Activated CD4-positive, alpha-beta memory T cell treated with anti-CD3 and anti-CD28 coated beads for 36 hours (primary cell): ENCODE data around the gene SMDT1. TPM values are rescaled to one million over a fixed set of nuclear protein-coding genes. Genes with fewer than 3 reads are reported as not detected.
A peak's percentile ranks its signal among the peaks of the same experiment; 100 is the strongest.

Experiments
- CTCF ChIA-PET: fragments of 350-600 bp; sonication (Branson Sonifier 250); formaldehyde crosslinking; loops from one replicate; lab custom pipeline; 2021; ENCODE audit warnings: antibody characterized with exemption, inconsistent platforms; lab: Charles Lee
- POLR2A ChIA-PET: fragments of 350-600 bp; sonication (Branson Sonifier 250); formaldehyde crosslinking; loops from one replicate; lab custom pipeline; 2021; ENCODE audit warnings: antibody characterized with exemption; lab: Charles Lee
- DNase-seq: peaks from one replicate; pipeline ENCODE4 v3.0.0-alpha.2; 2020
- H3K27ac Mint-ChIP-seq: one replicate; pipeline ENCODE4 v1.8.0; 2021; ENCODE audit warnings: mixed read lengths
- H3K27me3 Mint-ChIP-seq: one replicate; pipeline ENCODE4 v1.8.0; 2021; ENCODE audit warnings: mixed read lengths
- H3K36me3 Mint-ChIP-seq: one replicate; pipeline ENCODE4 v1.8.0; 2021; ENCODE audit warnings: mixed read lengths
- H3K4me1 Mint-ChIP-seq: one replicate; pipeline ENCODE4 v1.8.0; 2021; ENCODE audit warnings: low read depth, mixed read lengths
- H3K4me3 Mint-ChIP-seq: one replicate; pipeline ENCODE4 v1.8.0; 2021; ENCODE audit warnings: mild to moderate bottlenecking, mixed read lengths
- H3K9me3 Mint-ChIP-seq: one replicate; pipeline ENCODE4 v1.8.0; 2021; ENCODE audit warnings: mixed read lengths
- intact Hi-C: fragments of 100-400 bp; cut with micrococcal nuclease; formaldehyde crosslinking; loops from one replicate; pipeline ENCODE4 v1.15.1; 2023
- total RNA-seq, 2 experiments: library from RNA; stranded (reverse); gene quantifications; one replicate each; pipeline ENCODE4 v1.2.3, GENCODE V29; 2021

Gene SMDT1
- 10 to 100 TPM; 59.5 to 59.9 TPM for total RNA-seq

- Mint-ChIP-seq H3K4me1 (peaks cover 29% of the 10 kb centered on the region), H3K4me3 (peak within 1 kb of the TSS; percentile 95), H3K27ac (peak within 1 kb of the TSS; percentile 95), H3K36me3 (peaks cover 9% of the 10 kb centered on the region), H3K27me3 (no peaks in the 10 kb centered on the region), H3K9me3 (no peaks in the 10 kb centered on the region)
- CTCF ChIA-PET, result interaction anchor here (1.3 to 3.1 kb wide), 2 partner anchors 11 to 383 kb away, joined by 3 to 31 read pairs; partner anchors contain the start of gene NDUFA6
- DNase-seq, result peak; percentile 98
- POLR2A ChIA-PET, result interaction anchor here (0.7 to 3.1 kb wide), 10 partner anchors 9 to 535 kb away, joined by 3 to 52 read pairs (median 4); partner anchors contain the start of genes CENPM, MEI1, NAGA and NDUFA6
- intact Hi-C loops, result loop anchor here (1.0 kb wide), 1 partner anchor 11 kb away; the partner anchor contains the start of gene NDUFA6
Measured at GRCh38 chr22:42079319-42080251, at the start of gene SMDT1. Gene SMDT1, plus strand, starts transcription at chr22:42079700. Its CDS starts 69 bp downstream, at chr22:42079769.

- H3K27ac Mint-ChIP-seq, result no peak overlapping the region
- ChIA-PET CTCF (no interaction called here), POLR2A (interaction anchor here (1.0 to 1.4 kb wide), 3 partner anchors 36 to 580 kb away, joined by 3 read pairs; no protein-coding TSS in a partner anchor)
- peaks cover 23% of the 10 kb centered on the region for H3K9me3 Mint-ChIP-seq
- intact Hi-C loops, result loop anchor here (5.0 kb wide), 1 partner anchor 39 kb away; the partner anchor contains the start of genes NAGA and PHETA2
- H3K27me3 Mint-ChIP-seq, result no peaks in the 10 kb centered on the region
- no peak overlapping the region for H3K4me3 Mint-ChIP-seq
- peaks cover 19% of the 10 kb centered on the region for H3K4me1 Mint-ChIP-seq
- DNase-seq, result peak; percentile 13
- H3K36me3 Mint-ChIP-seq, result peaks cover 11% of the 10 kb centered on the region
Measured at GRCh38 chr22:42033263-42034181, 46.0 kb upstream of the SMDT1 start.

GRCh38 chr22:42035256-42035655, 44.2 kb upstream of the SMDT1 start:
- POLR2A ChIA-PET, result no interaction called here
- CTCF ChIA-PET, result interaction anchor here (0.6 kb wide), 1 partner anchor 506 kb away, joined by 3 read pairs; no protein-coding TSS in a partner anchor
- Mint-ChIP-seq H3K9me3 (peaks cover 23% of the 10 kb centered on the region), H3K4me1 (peaks cover 17% of the 10 kb centered on the region), H3K4me3 (no peak overlapping the region), H3K36me3 (peaks cover 11% of the 10 kb centered on the region), H3K27me3 (no peaks in the 10 kb centered on the region), H3K27ac (no peak overlapping the region)
- intact Hi-C loops, result no loop called here
- DNase-seq, result no peak

- H3K4me3 Mint-ChIP-seq, result no peak overlapping the region
- no peak overlapping the region for H3K27ac Mint-ChIP-seq
- no peaks in the 10 kb centered on the region for H3K27me3 Mint-ChIP-seq
- ChIA-PET POLR2A (no interaction called here), CTCF (interaction anchor here (0.6 kb wide), 1 partner anchor 17 kb away, joined by 5 read pairs; no protein-coding TSS in a partner anchor)
- DNase-seq, result no peak
- H3K9me3 Mint-ChIP-seq, result peaks cover 20% of the 10 kb centered on the region
- peaks cover 9% of the 10 kb centered on the region for H3K36me3 Mint-ChIP-seq
- intact Hi-C loops, result no loop called here
- H3K4me1 Mint-ChIP-seq, result no peaks in the 10 kb centered on the region
Measured at GRCh38 chr22:42039271-42039670, 40.2 kb upstream of the SMDT1 start.

GRCh38 chr22:42041784-42042183, 37.7 kb upstream of the SMDT1 start:
- Mint-ChIP-seq H3K4me3 (no peak overlapping the region), H3K27ac (no peak overlapping the region), H3K9me3 (peaks cover 11% of the 10 kb centered on the region), H3K27me3 (no peaks in the 10 kb centered on the region), H3K36me3 (peaks cover 9% of the 10 kb centered on the region), H3K4me1 (no peaks in the 10 kb centered on the region)
- intact Hi-C loops, result no loop called here
- POLR2A ChIA-PET, result no interaction called here
- no peak for DNase-seq
- CTCF ChIA-PET, result no interaction called here

GRCh38 chr22:42050641-42051180, 28.8 kb upstream of the SMDT1 start:
- POLR2A ChIA-PET, result no interaction called here
- Mint-ChIP-seq H3K9me3 (no peaks in the 10 kb centered on the region), H3K4me1 (peaks cover 5% of the 10 kb centered on the region), H3K4me3 (no peak overlapping the region), H3K27ac (no peak overlapping the region), H3K36me3 (no peaks in the 10 kb centered on the region), H3K27me3 (no peaks in the 10 kb centered on the region)
- DNase-seq, result no peak
- intact Hi-C loops, result no loop called here
- CTCF ChIA-PET, result no interaction called here

- intact Hi-C loops, result no loop called here
- peaks cover 13% of the 10 kb centered on the region for H3K9me3 Mint-ChIP-seq
- ChIA-PET POLR2A (no interaction called here), CTCF (no interaction called here)
- no peaks in the 10 kb centered on the region for H3K27me3 Mint-ChIP-seq
- H3K27ac Mint-ChIP-seq, result no peak overlapping the region
- H3K36me3 Mint-ChIP-seq, result peaks cover 9% of the 10 kb centered on the region
- peaks cover 5% of the 10 kb centered on the region for H3K4me1 Mint-ChIP-seq
- DNase-seq, result no peak
- no peak overlapping the region for H3K4me3 Mint-ChIP-seq
Measured at GRCh38 chr22:42052765-42053164, 26.7 kb upstream of the SMDT1 start.

GRCh38 chr22:42056757-42057511, 22.6 kb upstream of the SMDT1 start:
- Mint-ChIP-seq H3K36me3 (peaks cover 41% of the 10 kb centered on the region), H3K9me3 (peaks cover 20% of the 10 kb centered on the region)
- intact Hi-C loops, result no loop called here

GRCh38 chr22:42060489-42060888, 19.0 kb upstream of the SMDT1 start:
- H3K36me3 Mint-ChIP-seq, result peaks cover 61% of the 10 kb centered on the region
- no peaks in the 10 kb centered on the region for H3K4me1 Mint-ChIP-seq
- POLR2A ChIA-PET, result interaction anchor here (0.5 kb wide), 1 partner anchor 250 kb away, joined by 3 read pairs; no protein-coding TSS in a partner anchor
- H3K9me3 Mint-ChIP-seq, result peaks cover 20% of the 10 kb centered on the region
- no peak overlapping the region for H3K4me3 Mint-ChIP-seq
- CTCF ChIA-PET, result no interaction called here
- no peaks in the 10 kb centered on the region for H3K27me3 Mint-ChIP-seq
- no peak for DNase-seq
- intact Hi-C loops, result no loop called here
- H3K27ac Mint-ChIP-seq, result no peak overlapping the region

More at GRCh38 chr22:42056757-42057511, 22.6 kb upstream of the SMDT1 start:
- no peak for DNase-seq
- Mint-ChIP-seq H3K27ac (no peak overlapping the region), H3K27me3 (no peaks in the 10 kb centered on the region), H3K4me3 (no peak overlapping the region), H3K4me1 (peaks cover 5% of the 10 kb centered on the region)
- ChIA-PET POLR2A (no interaction called here), CTCF (interaction anchor here (0.6 kb wide), 2 partner anchors 18 to 38 kb away, joined by 3 to 5 read pairs; no protein-coding TSS in a partner anchor)

GRCh38 chr22:42061041-42061440, 18.5 kb upstream of the SMDT1 start:
- intact Hi-C loops, result no loop called here
- peaks cover 64% of the 10 kb centered on the region for H3K36me3 Mint-ChIP-seq

More at GRCh38 chr22:42061041-42061440, 18.5 kb upstream of the SMDT1 start:
- H3K27ac Mint-ChIP-seq, result no peak overlapping the region
- H3K9me3 Mint-ChIP-seq, result peaks cover 20% of the 10 kb centered on the region
- no peak overlapping the region for H3K4me3 Mint-ChIP-seq
- no peaks in the 10 kb centered on the region for H3K4me1 Mint-ChIP-seq
- ChIA-PET CTCF (no interaction called here), POLR2A (interaction anchor here (0.5 to 0.7 kb wide), 3 partner anchors 15 to 384 kb away, joined by 3 read pairs; no protein-coding TSS in a partner anchor)
- DNase-seq, result no peak
- no peaks in the 10 kb centered on the region for H3K27me3 Mint-ChIP-seq
